Nephron (organoid): Measurements from ENCODE around the gene TTC13.
"Not testable (repeated sequence)": the region's sequence is repeated elsewhere in the genome, so short reads cannot be mapped to it uniquely, and the experiment has no call there.

Experiments used
- H3K27ac Mint-ChIP-seq, 3 experiments: 2 replicates each; pipeline ENCODE4 v1.8.0; 2020; ENCODE audit warnings: mixed read lengths in 3 of 3, mild to moderate bottlenecking in 2 of 3, moderate library complexity in 1 of 3
- H3K27me3 Mint-ChIP-seq: 2 replicates; pipeline ENCODE4 v1.8.0; 2021; ENCODE audit warnings: low read depth, mild to moderate bottlenecking, moderate library complexity, mixed read lengths
- H3K36me3 Mint-ChIP-seq: 2 replicates; pipeline ENCODE4 v1.8.0; 2020; ENCODE audit warnings: low read depth, mixed read lengths
- H3K4me1 Mint-ChIP-seq: 2 replicates; pipeline ENCODE4 v1.8.0; 2020; ENCODE audit warnings: mixed read lengths
- H3K4me3 Mint-ChIP-seq, 3 experiments: 2 replicates each; pipeline ENCODE4 v1.8.0; 2020; ENCODE audit warnings: mild to moderate bottlenecking in 3 of 3, mixed read lengths in 3 of 3, moderate library complexity in 2 of 3
- H3K9me3 Mint-ChIP-seq: 2 replicates; pipeline ENCODE4 v1.8.0; 2020; ENCODE audit warnings: mixed read lengths
- TF ChIP-seq, protein P1 (sequence below), 3 experiments: fragments of 200-600 bp; sonication (generic); IDR thresholded peaks; one replicate each; pipeline ENCODE4 v1.5.0; 2021; ENCODE audit warnings: antibody characterized with exemption in 3 of 3; ENCODE audit not compliant: unreplicated experiment in 3 of 3

The TTC13 gene

GRCh38 chr1:231000201-231000600 lies 21.5 kb upstream of the TTC13 start:
- Mint-ChIP-seq H3K27ac (no peak overlapping the region), H3K36me3 (peaks cover 62% of the 10 kb centered on the region), H3K4me3 (no peak overlapping the region), H3K4me1 (no peaks in the 10 kb centered on the region), H3K9me3 (peaks cover 30% of the 10 kb centered on the region), H3K27me3 (no peaks in the 10 kb centered on the region)
- TF ChIP-seq, protein P1, sequence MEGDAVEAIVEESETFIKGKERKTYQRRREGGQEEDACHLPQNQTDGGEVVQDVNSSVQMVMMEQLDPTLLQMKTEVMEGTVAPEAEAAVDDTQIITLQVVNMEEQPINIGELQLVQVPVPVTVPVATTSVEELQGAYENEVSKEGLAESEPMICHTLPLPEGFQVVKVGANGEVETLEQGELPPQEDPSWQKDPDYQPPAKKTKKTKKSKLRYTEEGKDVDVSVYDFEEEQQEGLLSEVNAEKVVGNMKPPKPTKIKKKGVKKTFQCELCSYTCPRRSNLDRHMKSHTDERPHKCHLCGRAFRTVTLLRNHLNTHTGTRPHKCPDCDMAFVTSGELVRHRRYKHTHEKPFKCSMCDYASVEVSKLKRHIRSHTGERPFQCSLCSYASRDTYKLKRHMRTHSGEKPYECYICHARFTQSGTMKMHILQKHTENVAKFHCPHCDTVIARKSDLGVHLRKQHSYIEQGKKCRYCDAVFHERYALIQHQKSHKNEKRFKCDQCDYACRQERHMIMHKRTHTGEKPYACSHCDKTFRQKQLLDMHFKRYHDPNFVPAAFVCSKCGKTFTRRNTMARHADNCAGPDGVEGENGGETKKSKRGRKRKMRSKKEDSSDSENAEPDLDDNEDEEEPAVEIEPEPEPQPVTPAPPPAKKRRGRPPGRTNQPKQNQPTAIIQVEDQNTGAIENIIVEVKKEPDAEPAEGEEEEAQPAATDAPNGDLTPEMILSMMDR (IDR thresholded peaks at IDR 0.05; ENCODE audit: unreplicated experiment in 3 of 3), result no peak

GRCh38 chr1:230994860-230995259 lies 16.2 kb upstream of the TTC13 start:
- Mint-ChIP-seq H3K9me3 (no peaks in the 10 kb centered on the region), H3K4me3 (no peak overlapping the region), H3K4me1 (peaks cover 7% of the 10 kb centered on the region), H3K36me3 (peaks cover 47% of the 10 kb centered on the region), H3K27ac (no peak overlapping the region), H3K27me3 (no peaks in the 10 kb centered on the region)
- TF ChIP-seq, protein P1 (IDR thresholded peaks at IDR 0.05; ENCODE audit: unreplicated experiment in 3 of 3), result no peak

DNA sequence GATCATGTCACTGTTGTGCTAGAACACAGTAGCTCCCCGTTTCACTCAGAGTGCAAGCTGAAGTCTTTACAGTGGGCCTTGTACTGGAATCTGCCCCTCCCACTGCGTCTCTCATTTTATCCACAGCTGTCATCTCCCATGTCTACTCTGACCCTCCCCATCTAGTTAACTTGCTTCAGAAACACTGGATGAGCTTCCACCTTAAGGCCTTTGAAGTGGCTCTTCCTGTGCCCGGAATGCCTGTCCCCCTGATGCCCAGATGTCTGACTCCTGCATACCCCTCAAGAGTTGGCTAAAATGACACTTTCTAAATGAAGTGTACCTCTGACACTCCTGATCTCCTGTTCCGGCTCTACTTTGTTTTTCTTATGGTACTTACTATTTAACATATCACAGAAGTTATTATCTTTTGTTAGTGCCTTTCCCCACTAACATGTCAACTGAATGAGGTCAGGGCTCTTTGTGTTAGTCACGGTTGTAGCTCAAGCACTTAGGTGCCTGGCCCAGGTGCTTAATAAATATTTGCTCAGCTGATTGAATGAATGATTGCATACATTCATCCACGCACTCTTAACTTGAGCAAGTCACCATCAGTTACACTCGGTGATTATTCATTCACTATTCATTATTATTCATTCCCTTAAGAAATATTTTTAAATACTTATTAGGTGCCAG lies 13.6 kb upstream of the TTC13 start:
- Mint-ChIP-seq H3K36me3 (peaks cover 36% of the 10 kb centered on the region), H3K27ac (no peak overlapping the region), H3K4me1 (peaks cover 7% of the 10 kb centered on the region), H3K27me3 (no peaks in the 10 kb centered on the region), H3K9me3 (no peaks in the 10 kb centered on the region), H3K4me3 (no peak overlapping the region)
- TF ChIP-seq, protein P1 (IDR thresholded peaks at IDR 0.05; ENCODE audit: unreplicated experiment in 3 of 3), result no peak

- Mint-ChIP-seq H3K9me3 (no peaks in the 10 kb centered on the region), H3K4me1 (peaks cover 24% of the 10 kb centered on the region), H3K36me3 (peaks cover 16% of the 10 kb centered on the region), H3K27ac (no peak overlapping the region), H3K27me3 (no peaks in the 10 kb centered on the region), H3K4me3 (no peak overlapping the region)
- TF ChIP-seq, protein P1 (IDR thresholded peaks at IDR 0.05; ENCODE audit: unreplicated experiment in 3 of 3), result no peak
Observed at GRCh38 chr1:230987448-230987847, 8.8 kb upstream of the TTC13 start.

- H3K36me3 Mint-ChIP-seq, result peaks cover 11% of the 10 kb centered on the region
- H3K4me3 Mint-ChIP-seq, result no peak overlapping the region
- no peaks in the 10 kb centered on the region for H3K9me3 Mint-ChIP-seq
- peaks cover 20% of the 10 kb centered on the region for H3K4me1 Mint-ChIP-seq
- TF ChIP-seq, protein P1 (IDR thresholded peaks at IDR 0.05; ENCODE audit: unreplicated experiment in 3 of 3), result no peak
- no peak overlapping the region for H3K27ac Mint-ChIP-seq
- no peaks in the 10 kb centered on the region for H3K27me3 Mint-ChIP-seq
Observed at GRCh38 chr1:230986976-230987375, 8.3 kb upstream of the TTC13 start.

GRCh38 chr1:230985711-230986110 lies 7.0 kb upstream of the TTC13 start:
- no peaks in the 10 kb centered on the region for H3K9me3 Mint-ChIP-seq

GRCh38 chr1:230984622-230985515 lies 6.2 kb upstream of the TTC13 start:
- Mint-ChIP-seq H3K27ac (peak overlapping the region in 1 of 3 experiments; percentile 9), H3K4me1 (peaks cover 21% of the 10 kb centered on the region)
- H3K9me3 Mint-ChIP-seq, H3K36me3 Mint-ChIP-seq, H3K27me3 Mint-ChIP-seq, H3K4me3 Mint-ChIP-seq: not testable (repeated sequence)

More at GRCh38 chr1:230985711-230986110, 7.0 kb upstream of the TTC13 start:
- TF ChIP-seq, protein P1 (IDR thresholded peaks at IDR 0.05; ENCODE audit: unreplicated experiment in 3 of 3), result no peak
- peaks cover 4% of the 10 kb centered on the region for H3K36me3 Mint-ChIP-seq
- no peak overlapping the region for H3K27ac Mint-ChIP-seq
- H3K4me1 Mint-ChIP-seq, result peaks cover 17% of the 10 kb centered on the region
- no peak overlapping the region for H3K4me3 Mint-ChIP-seq
- no peaks in the 10 kb centered on the region for H3K27me3 Mint-ChIP-seq
